Keratinocyte (primary cell): ENCODE results near the gene NIT1. TPM values are rescaled to one million over a fixed set of nuclear protein-coding genes. Genes with fewer than 3 reads are reported as not detected.

ENCODE experiments used
- DNase-seq: peaks from one replicate; pipeline ENCODE4 v3.0.0-alpha.2; 2011; ENCODE audit warnings: low read depth, missing footprints, low spot score
- FAIRE-seq: peaks from 2 replicates; lab custom pipeline; 2011; peaks lifted over from hg19 to GRCh38; lab: Jason Lieb, UNC
- H2AFZ ChIP-seq: 2 replicates; pipeline ENCODE4 v1.6.0; 2012; ENCODE audit warnings: low read length, control low read depth, inconsistent platforms; ENCODE audit not compliant: control insufficient read depth
- H3K27ac ChIP-seq: 2 replicates; pipeline ENCODE4 v1.5.1; 2011; ENCODE audit warnings: low read length; ENCODE audit not compliant: control insufficient read depth, insufficient read depth
- H3K27me3 ChIP-seq: 3 replicates; pipeline ENCODE4 v1.6.0; 2011; ENCODE audit warnings: low read length; ENCODE audit not compliant: control insufficient read depth, insufficient read depth; ENCODE audit errors: extremely low read depth
- H3K36me3 ChIP-seq, 2 experiments: 2 replicates in 1 of 2; 3 replicates in 1 of 2; pipeline ENCODE4 v1.5.1; 2011; ENCODE audit warnings: low read length in 2 of 2, mild to moderate bottlenecking in 1 of 2; ENCODE audit not compliant: control insufficient read depth in 2 of 2, insufficient read depth in 2 of 2; ENCODE audit errors: extremely low read depth in 1 of 2
- H3K4me1 ChIP-seq: 3 replicates; pipeline ENCODE4 v1.5.1; 2011; ENCODE audit warnings: low read length; ENCODE audit not compliant: control insufficient read depth, insufficient read depth; ENCODE audit errors: extremely low read depth
- H3K4me2 ChIP-seq: 3 replicates; pipeline ENCODE4 v1.6.0; 2011; ENCODE audit warnings: low read depth, low read length; ENCODE audit not compliant: control insufficient read depth, insufficient read depth; ENCODE audit errors: extremely low read depth
- H3K4me3 ChIP-seq, 3 experiments: fragments of 200-600 bp in 1 of 3; sonication (generic) in 1 of 3; 2 replicates in 2 of 3; 3 replicates in 1 of 3; pipeline ENCODE4 v1.5.1; 2011 to 2016; ENCODE audit warnings: low read length in 3 of 3, mild to moderate bottlenecking in 3 of 3, control low read depth in 2 of 3, inconsistent platforms in 1 of 3, low read depth in 1 of 3, mixed read lengths in 1 of 3, mixed run types in 1 of 3, moderate library complexity in 1 of 3; ENCODE audit not compliant: control insufficient read depth in 2 of 3, insufficient read depth in 2 of 3; ENCODE audit errors: extremely low read depth in 1 of 3
- H3K79me2 ChIP-seq: 2 replicates; pipeline ENCODE4 v1.6.0; 2012; ENCODE audit warnings: low read length; ENCODE audit not compliant: control insufficient read depth, insufficient read depth
- H3K9ac ChIP-seq: 3 replicates; pipeline ENCODE4 v1.6.0; 2011; ENCODE audit warnings: low read length; ENCODE audit not compliant: control insufficient read depth, insufficient read depth; ENCODE audit errors: extremely low read depth
- H3K9me1 ChIP-seq: 3 replicates; pipeline ENCODE4 v1.6.0; 2011; ENCODE audit warnings: low read length; ENCODE audit not compliant: control insufficient read depth, insufficient read depth; ENCODE audit errors: extremely low read depth
- H3K9me3 ChIP-seq: 2 replicates; pipeline ENCODE4 v1.5.1; 2012; ENCODE audit warnings: low read depth, low read length; ENCODE audit not compliant: control insufficient read depth
- H4K20me1 ChIP-seq: 3 replicates; pipeline ENCODE4 v1.6.0; 2011; ENCODE audit warnings: low read length; ENCODE audit not compliant: control insufficient read depth, insufficient read depth; ENCODE audit errors: extremely low read depth
- EZH2 ChIP-seq: IDR thresholded peaks from one replicate; pipeline ENCODE4 v1.6.1; 2012; ENCODE audit warnings: inconsistent platforms, mild to moderate bottlenecking, low read length, moderate library complexity
- dilution Hi-C: fragments of 300-500 bp; cut with MboI; formaldehyde crosslinking; loops from one replicate; pipeline ENCODE4 v1.7.0; 2020; ENCODE audit warnings: low sequenced_read_pairs; ENCODE audit not compliant: extremely low pct_ligation_motif_present
- polyA plus RNA-seq, 5 experiments: library from polyadenylated mRNA; depleted of rRNA in 3 of 5; stranded (reverse) in 3 of 5; stranded (forward) in 1 of 5; unstranded in 1 of 5; fragments of >200 nt; gene quantifications; 1 replicate in 1 of 5; 2 replicates in 3 of 5; 3 replicates in 1 of 5; pipeline versions ENCODE4 v1.2.1 to v1.2.3, GENCODE V29; 2011 to 2012; ENCODE audit warnings: missing spikeins in 2 of 5, low read depth in 1 of 5, low replicate concordance in 1 of 5
- TF ChIP-seq, protein P1 (sequence below), 3 experiments: IDR thresholded peaks in 1 of 3; conservative IDR thresholded peaks in 1 of 3; optimal IDR thresholded peaks in 1 of 3; 2 replicates in 2 of 3; 3 replicates in 1 of 3; pipeline versions ENCODE3 to v1.5.1; 2011; ENCODE audit warnings: low read length in 3 of 3, mild to moderate bottlenecking in 3 of 3, moderate library complexity in 2 of 3, control low read depth in 1 of 3, inconsistent platforms in 1 of 3; ENCODE audit not compliant: insufficient read depth in 2 of 3; ENCODE audit errors: extremely low read depth in 1 of 3

NIT1 gene
- polyA plus RNA-seq, 1 donor (not counting 4 experiments of a cell fraction or from before 2014, with no cell fraction given) = 22.9 TPM

DNA sequence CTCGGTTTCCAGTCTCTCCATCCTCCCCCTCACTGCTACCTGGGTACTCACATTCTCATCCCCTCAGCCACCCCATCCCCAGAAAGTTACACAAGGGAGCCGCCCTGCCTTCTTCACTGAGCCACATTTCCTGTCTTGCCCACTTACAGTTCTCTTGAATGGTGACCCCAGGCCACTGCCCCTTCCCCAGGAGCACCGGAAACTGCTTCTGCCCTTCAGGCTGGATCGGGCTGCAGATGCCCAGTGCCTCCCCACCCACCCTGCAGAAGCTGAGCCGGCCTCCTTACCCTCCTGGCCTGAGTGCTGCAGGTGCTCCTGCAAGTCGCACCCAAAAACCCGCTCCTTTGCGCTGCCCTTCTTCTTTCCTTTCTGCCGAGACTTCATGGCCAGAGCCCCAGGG is 48.7 kb upstream of the NIT1 start:
- Histone ChIP-seq H3K4me3 (no peak overlapping the region), H3K4me1 (peaks cover 28% of the 10 kb centered on the region), H3K9ac (no peak overlapping the region), H3K27ac (no peak overlapping the region), H2AFZ (no peak overlapping the region), H3K27me3 (no peaks in the 10 kb centered on the region), H4K20me1 (no peaks in the 10 kb centered on the region), H3K4me2 (no peak overlapping the region), H3K36me3 (no peaks in the 10 kb centered on the region), H3K9me1 (peaks cover 2% of the 10 kb centered on the region), H3K79me2 (no peaks in the 10 kb centered on the region), H3K9me3 (no peaks in the 10 kb centered on the region)
- FAIRE-seq (no peak), DNase-seq (no peak)
- TF ChIP-seq EZH2 = no peak
- TF ChIP-seq, protein P1, sequence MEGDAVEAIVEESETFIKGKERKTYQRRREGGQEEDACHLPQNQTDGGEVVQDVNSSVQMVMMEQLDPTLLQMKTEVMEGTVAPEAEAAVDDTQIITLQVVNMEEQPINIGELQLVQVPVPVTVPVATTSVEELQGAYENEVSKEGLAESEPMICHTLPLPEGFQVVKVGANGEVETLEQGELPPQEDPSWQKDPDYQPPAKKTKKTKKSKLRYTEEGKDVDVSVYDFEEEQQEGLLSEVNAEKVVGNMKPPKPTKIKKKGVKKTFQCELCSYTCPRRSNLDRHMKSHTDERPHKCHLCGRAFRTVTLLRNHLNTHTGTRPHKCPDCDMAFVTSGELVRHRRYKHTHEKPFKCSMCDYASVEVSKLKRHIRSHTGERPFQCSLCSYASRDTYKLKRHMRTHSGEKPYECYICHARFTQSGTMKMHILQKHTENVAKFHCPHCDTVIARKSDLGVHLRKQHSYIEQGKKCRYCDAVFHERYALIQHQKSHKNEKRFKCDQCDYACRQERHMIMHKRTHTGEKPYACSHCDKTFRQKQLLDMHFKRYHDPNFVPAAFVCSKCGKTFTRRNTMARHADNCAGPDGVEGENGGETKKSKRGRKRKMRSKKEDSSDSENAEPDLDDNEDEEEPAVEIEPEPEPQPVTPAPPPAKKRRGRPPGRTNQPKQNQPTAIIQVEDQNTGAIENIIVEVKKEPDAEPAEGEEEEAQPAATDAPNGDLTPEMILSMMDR (optimal IDR thresholded peaks at IDR 0.05 in 1 of 3, IDR thresholded peaks at IDR 0.05 in 1 of 3, conservative IDR thresholded peaks at IDR 0.05 in 1 of 3; ENCODE audit: extremely low read depth in 1 of 3, insufficient read depth in 2 of 3, low read length in 3 of 3) = no peak
- dilution Hi-C loops = no loop called here

DNA sequence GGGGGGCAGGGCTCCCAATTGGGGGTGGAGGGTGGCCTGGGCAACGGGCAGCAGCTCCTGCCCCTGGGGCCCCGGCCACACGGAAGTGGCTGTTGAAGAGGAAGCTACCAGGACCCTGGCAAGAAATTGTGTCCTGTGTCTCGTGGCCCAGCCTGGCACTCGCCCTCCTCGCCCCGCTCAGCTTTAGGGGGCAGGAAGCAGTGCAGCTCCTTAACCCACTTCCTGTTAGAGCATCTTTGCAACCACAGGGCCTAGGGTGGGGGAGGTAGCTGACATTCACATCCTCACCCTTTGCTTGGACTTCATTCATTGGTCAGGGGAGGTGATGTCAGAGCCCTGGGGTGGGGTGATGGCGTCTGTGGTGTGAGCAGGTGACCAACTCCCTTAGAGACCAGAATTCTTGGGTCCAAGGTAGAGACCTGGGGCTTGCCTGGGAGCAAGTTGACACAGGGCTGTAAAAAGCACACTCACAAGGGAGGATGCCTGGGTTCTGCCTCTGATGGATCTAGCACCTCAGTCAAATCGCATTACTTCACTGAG is 48.1 kb upstream of the NIT1 start, which contains the start of gene ARHGAP30:
ARHGAP30 (minus strand) TSS at position 161 of the 540 bp plus-strand sequence. CDS start 267 bp downstream, outside the sequence.
- H3K79me2 ChIP-seq = no peaks in the 10 kb centered on the region
- TF ChIP-seq EZH2 = no peak
- TF ChIP-seq, protein P1 (optimal IDR thresholded peaks at IDR 0.05 in 1 of 3, IDR thresholded peaks at IDR 0.05 in 1 of 3, conservative IDR thresholded peaks at IDR 0.05 in 1 of 3; ENCODE audit: extremely low read depth in 1 of 3, insufficient read depth in 2 of 3, low read length in 3 of 3) = no peak
- no peak within 1 kb of the TSS for H2AFZ ChIP-seq
- no peaks in the 10 kb centered on the region for H3K9me3 ChIP-seq
- H3K4me3 ChIP-seq = no peak within 1 kb of the TSS
- no peak within 1 kb of the TSS for H3K9ac ChIP-seq
- FAIRE-seq (no peak), DNase-seq (no peak)
- no peaks in the 10 kb centered on the region for H4K20me1 ChIP-seq
- no peak within 1 kb of the TSS for H3K4me2 ChIP-seq
- no peak within 1 kb of the TSS for H3K27ac ChIP-seq
- H3K4me1 ChIP-seq = peaks cover 33% of the 10 kb centered on the region
- dilution Hi-C loops = no loop called here
- no peaks in the 10 kb centered on the region for H3K27me3 ChIP-seq
- H3K36me3 ChIP-seq = no peaks in the 10 kb centered on the region
- peaks cover 2% of the 10 kb centered on the region for H3K9me1 ChIP-seq
